GM18505 (cell line): Measurements from ENCODE around the gene MYB.

Experiments used
- ATAC-seq: cut with Tn5 transposase; IDR thresholded peaks from one replicate; pipeline ENCODE4 v1.9.1; 2021; ENCODE audit not compliant: unreplicated experiment
- POLR2A ChIP-seq: IDR thresholded peaks from 4 replicates; pipeline ENCODE4 v1.6.1; 2011; ENCODE audit warnings: borderline replicate concordance; ENCODE audit not compliant: insufficient read depth, insufficient read length; ENCODE audit errors: extremely low read depth

The MYB gene

DNA sequence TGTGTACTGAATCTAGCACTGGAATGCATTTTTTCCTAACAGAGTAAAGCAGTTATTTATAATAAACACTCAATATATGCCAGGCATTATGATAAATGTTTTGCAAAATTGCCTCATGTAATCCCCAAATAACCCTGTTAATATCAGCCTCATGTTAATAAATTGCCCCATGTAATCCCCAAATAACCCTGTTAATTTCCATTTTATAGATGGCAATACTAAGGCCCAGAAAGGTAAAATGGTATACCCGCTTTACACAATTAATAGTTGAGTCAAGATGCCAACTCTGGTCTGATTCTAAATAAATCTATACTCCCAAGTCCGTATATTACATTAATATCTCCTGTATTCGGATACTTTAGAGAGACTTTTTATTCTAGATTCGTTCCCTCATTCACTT is 6.3 kb downstream of the MYB start:
- no peak for TF ChIP-seq POLR2A
- no peak for ATAC-seq

DNA sequence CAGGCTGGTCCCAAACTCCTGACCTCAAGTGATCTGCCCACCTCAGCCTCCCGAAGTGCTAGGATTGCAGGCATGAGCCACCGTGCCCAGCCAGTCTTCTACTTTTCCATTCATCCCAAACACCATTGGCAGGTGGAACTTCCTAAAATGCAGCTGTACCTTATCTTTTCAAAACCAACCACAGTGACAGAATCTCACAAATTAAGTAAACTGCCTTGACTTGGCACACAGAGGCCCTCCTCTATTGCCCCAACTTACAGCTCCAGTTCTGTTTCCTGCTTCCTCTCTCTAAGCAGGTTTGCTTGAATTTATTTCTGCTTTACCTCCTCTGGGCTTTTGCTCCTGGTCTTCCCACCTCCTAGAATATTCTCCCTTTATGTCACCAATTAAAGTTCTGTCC is 7.6 kb downstream of the MYB start:
- ATAC-seq, result no peak
- no peak for TF ChIP-seq POLR2A

DNA sequence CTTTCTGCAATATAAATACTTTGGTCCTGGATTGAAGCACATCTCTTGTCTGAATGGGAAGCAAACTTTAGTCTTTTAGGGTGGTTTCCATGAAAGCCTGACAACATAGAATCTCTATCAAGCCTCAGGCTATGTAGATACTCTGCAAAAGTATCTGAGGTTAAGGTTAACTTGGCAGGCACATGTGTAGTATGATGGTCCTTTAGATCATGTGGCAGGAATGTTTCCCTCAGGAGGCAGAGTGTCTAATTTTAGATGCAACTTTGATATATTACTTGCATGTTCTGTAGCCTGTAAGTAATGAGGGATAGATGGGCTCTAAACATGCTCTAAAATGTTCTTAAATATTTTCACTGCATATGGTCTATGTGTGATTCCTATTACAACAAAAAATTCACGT is 8.2 kb downstream of the MYB start:
- no peak for TF ChIP-seq POLR2A
- no peak for ATAC-seq

DNA sequence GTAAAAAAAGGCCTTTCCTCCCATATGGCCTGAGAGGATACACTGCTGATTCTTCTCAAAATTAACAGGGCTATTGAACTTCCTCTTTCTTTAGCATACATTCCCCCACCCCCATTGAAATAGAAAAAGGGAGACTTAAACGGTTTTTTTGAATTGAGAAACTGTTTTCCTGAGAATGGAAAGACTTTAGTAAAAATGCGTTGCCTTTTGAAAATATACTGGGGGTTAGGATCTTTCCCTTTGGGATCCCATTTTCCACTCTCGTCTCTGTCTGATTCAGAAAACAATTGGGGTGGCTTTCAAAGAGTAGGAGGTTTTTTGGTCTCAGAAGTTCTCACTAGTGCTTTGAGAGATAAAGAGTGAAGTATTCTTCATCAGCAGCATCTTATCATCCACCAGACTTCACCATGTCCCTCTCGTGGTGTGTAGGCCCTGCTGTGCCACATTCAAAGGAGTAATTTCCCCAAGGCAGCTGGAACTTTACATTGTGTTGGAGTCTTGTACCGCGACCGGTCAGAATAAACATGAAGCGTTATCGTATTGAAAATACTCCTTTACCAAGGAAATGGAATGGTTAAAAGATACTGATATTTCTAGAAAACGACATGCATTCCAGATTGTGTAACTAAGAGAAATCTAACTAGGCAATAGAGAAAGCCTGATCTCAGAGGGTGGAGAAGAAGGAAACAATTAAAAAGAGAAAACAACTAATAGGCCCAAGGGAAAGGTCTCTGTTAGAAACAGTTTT is 10.6 kb downstream of the MYB start:
- peak; percentile 54 for ATAC-seq
- no peak for TF ChIP-seq POLR2A

DNA sequence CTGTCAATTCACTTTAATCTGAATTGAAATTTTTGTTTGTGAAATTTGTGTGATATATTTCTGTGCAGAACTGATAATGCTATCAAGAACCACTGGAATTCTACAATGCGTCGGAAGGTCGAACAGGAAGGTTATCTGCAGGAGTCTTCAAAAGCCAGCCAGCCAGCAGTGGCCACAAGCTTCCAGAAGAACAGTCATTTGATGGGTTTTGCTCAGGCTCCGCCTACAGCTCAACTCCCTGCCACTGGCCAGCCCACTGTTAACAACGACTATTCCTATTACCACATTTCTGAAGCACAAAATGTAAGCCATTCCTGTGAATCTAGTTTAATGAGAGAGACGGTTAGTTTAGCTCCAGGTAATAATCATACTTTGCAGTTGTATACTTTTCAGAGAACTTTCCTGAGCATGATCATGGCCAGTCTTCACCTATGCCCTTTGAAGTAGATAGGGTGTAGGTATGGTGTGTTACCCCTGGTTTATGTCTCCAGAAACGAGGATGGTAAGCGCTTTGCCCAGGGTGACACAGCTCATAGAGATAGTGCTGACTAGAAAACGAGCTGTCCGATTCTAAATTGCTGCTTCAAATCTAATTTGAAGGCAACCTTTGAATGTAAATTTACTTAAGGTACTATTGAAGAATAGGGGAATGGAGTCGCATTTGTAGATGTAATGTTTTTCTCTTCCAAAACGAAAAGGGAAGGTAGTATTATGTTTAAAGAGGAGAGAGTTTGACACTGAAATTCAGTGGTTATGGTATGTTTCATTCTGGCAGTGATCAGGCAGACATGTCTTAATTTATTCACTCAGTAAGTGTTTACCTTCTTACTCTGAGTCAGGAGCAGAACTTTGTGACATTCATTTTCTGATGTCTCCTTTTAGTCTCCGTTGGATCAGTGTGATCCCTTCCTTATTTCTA is 11.4 kb downstream of the MYB start:
- ATAC-seq, result no peak
- no peak for TF ChIP-seq POLR2A

DNA sequence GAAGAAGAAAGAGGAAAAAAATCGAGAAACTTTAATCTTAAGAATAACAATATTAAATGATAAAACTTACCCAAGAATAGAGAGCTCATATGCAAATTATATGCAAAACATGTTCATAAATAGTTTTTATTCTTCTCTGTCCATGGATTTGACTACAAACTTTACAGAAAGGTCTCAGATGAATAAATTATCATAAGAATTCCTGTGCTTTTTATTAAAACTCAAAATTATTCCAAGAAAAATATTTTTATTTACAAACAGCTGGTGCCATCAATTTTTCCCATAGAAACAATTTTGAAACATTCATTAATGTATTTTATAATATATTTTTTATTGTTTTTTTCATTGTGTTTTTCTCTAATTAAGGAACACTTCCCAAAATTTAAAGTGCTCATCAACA is 12.1 kb downstream of the MYB start:
- ATAC-seq, result no peak
- TF ChIP-seq POLR2A, result no peak

DNA sequence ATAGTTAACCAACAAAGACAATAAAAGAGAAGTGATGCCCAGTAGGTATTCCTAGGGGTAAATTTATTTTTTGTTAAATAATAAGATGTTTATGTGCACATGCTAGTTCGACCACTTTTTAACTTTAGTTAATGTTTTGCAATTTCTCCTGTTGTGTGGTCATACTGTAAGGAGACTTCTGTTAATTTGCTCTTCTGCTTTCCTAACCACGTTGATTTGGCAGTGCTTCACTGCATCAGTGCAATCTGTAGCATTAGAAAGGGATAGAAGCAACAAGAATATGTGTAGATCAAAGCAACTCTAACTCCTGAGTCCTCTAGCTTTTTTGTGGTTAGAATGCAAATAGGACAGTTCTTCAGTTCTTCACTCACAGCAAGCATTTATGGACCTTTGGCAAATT is 13.9 kb downstream of the MYB start:
- ATAC-seq, result no peak
- no peak for TF ChIP-seq POLR2A

DNA sequence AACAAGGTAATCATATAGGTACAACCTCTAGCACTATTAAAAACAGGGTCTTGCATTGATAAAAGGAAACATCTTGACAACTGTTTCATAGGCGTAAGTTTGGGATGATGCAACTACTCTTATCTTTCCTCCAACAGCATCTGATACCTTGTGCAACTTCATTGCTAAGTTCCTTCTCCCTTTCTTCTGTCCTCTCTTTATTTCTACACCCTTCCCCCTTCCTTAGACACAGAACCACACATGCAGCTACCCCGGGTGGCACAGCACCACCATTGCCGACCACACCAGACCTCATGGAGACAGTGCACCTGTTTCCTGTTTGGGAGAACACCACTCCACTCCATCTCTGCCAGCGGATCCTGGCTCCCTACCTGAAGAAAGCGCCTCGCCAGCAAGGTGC is 14.4 kb downstream of the MYB start:
- no peak for TF ChIP-seq POLR2A
- no peak for ATAC-seq

DNA sequence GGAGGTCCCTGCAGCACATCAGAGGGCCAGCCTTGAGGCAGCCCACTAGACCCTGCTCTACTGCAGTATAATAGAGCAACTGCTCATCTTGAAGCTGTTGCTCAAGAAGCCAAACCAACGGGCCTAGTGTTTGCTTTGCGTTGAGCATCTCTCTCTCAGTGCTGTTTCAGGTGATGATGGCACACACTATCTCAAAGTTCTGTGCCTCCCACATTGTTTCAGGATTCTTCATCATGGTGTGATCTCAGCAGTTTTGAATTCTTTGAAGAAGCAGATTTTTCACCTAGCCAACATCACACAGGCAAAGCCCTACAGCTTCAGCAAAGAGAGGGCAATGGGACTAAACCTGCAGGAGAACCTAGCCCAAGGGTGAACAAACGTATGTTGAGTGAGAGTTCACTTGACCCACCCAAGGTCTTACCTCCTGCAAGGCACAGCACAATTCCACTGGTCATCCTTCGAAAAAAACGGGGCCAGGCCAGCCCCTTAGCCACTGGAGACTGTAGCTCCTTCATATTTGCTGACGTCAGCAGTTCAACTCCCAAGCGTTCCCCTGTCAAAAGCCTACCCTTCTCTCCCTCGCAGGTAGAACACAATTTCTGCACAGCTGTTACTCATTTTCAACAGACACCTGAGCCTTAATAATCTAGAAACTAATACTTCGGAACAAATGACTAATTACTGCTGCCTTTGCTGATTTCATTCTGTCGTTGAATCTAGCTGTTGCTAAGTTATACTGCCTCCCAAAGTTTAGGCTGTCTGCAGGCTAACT is 15.8 kb downstream of the MYB start:
- TF ChIP-seq POLR2A, result no peak
- ATAC-seq, result no peak

DNA sequence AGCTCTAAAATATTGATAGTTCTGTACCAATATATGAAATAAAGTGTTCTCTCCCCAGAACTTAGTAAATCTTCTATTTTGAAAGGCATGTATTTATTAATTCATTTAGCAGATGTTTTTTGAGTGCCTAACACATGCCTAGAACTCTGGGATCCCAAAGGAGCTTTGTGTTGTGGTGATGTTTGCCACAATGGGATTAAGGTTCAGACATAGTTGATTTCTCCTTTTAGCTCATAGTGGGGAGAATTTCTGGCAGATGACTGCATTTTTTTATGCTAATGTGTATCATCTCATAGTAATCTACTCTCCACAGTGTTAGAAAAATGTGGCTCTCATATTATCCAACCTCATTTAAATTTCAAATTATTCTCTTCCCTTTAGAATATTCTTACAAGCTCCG is 21.7 kb downstream of the MYB start:
- ATAC-seq, result no peak
- no peak for TF ChIP-seq POLR2A

DNA sequence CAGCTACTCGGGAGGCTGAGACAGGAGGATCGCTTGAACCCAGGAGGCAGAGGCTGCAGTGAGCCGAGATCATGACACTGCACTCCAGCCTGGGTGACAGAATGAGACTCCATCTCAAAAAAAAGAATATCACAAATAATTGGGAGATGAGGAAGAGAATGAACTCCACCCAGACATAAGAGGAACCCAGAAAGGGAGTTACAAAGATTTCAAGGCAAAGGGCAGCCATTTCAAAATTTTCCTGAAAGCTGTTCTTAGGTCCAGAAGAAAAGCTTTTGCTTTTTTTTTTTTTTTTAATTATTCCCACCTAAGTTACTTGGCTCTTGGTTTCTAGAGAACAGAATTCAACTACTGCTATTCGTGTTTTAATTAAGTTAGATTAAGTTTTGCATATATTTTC is 23.8 kb downstream of the MYB start:
- TF ChIP-seq POLR2A, result no peak
- no peak for ATAC-seq

DNA sequence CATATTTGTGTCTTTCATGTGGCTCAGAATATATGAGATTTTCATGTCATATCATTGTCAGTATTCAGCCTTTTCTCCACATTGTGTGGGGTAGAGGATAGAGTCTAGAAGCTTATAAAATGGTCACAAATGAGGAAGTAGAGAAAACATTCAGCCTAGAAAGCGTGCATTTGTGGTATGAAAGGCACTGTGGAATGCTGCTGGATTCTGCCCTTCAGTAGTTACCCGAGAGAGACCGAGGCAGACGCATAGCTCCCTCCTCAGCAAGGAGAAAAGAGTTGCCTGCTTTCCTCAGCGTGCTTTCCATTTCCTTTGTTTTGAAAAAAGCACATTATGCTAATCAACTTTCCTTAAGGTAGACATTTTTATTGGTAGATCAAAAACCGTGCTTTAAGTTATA is 28.7 kb downstream of the MYB start:
- TF ChIP-seq POLR2A, result no peak
- no peak for ATAC-seq

DNA sequence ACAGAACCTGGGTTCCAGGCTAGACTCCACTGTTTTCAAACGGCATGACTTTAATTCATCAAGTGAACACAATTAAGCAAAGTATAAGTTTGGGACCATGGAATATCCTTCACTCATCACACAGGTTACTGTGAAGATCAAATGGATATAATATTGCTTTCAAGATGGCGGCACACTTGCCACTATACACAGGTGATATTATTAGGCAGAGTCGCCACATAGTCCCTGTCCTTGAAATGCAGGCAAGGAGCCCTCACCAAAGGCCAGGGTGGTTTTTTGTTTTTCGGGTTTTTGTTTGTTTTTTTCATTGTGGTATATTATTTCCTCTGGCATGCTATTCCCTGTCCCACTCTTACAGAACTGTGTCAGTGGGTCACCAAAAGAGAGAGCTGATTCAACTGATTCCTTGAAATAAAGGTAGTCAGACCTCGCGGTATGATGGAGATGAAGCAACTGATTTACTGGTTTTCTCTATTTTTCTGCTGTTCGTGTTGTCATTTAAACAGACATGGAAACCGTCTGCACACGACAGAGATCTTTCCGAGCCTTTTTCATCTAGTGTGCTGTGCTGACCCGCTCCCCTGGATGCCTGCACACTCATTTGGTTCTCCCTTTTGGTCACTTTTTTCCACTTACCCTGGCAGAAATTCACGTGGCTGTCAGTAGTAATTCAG is 29.7 kb downstream of the MYB start:
- no peak for TF ChIP-seq POLR2A
- no peak for ATAC-seq
